Upper lobe of left lung (tissue), 4 donors: ENCODE measurements around the gene CHRM3.

Source experiments
- CTCF ChIP-seq, 6 experiments: fragments of 450-650 bp in 4 of 6; fragments of 200-600 bp in 2 of 6; sonication (generic) in 2 of 6; IDR thresholded peaks; one replicate each; pipeline ENCODE4 v1.5.1; 2016 to 2019; ENCODE audit warnings: antibody characterized with exemption in 6 of 6
- EP300 ChIP-seq, 4 donors: sonication (generic); formaldehyde crosslinking; IDR thresholded peaks; one replicate each; pipeline ENCODE4 v1.5.1; 2017; ENCODE audit warnings: antibody characterized with exemption in 4 of 4, control low read depth in 2 of 4

DNA sequence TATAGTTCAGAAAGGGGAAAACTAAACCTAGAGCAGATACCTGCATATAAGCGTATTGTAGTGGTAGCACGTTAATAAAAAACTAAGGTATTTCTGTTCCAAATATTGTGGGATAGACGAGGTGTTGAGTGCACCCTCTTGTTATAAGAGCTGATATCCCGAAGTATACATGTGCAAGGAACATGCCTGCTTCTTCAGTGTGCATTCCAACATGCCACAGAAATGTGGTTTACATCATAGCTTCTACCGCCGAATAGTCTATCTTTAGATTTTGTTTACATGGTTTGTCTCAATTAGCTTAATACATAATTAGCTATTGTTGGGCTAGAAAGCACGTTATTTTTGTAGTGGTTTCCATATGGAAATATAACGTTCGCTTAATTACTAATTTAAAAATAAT is 2.2 kb downstream of the CHRM3 start:
- TF ChIP-seq CTCF (IDR thresholded peaks at IDR 0.05) (no peak), EP300 (IDR thresholded peaks at IDR 0.05) (no peak)
